GM23338 (cell line): ENCODE results near the gene AKAP13. TPM values are rescaled to one million over a fixed set of nuclear protein-coding genes. Genes with fewer than 3 reads are reported as not detected.

Source experiments
- ATAC-seq: fragments of 200-7000 bp; cut with Tn5 transposase; 3 replicates; pipeline ENCODE4 v1.9.1; 2020
- DNase-seq: peaks from one replicate; pipeline ENCODE4 v3.0.0-alpha.2; 2015; ENCODE audit warnings: low spot score
- H2AFZ ChIP-seq: fragments of 200-600 bp; sonication (generic); 2 replicates; pipeline ENCODE4 v1.8.0; 2016; ENCODE audit warnings: antibody characterized with exemption, mild to moderate bottlenecking, moderate library complexity
- H3F3A ChIP-seq: fragments of 200-600 bp; sonication (generic); replicated peaks from 2 replicates; pipeline ENCODE4 v1.8.0; 2017; ENCODE audit warnings: antibody characterized with exemption, mixed run types, low read depth
- H3K27ac ChIP-seq: fragments of 200-600 bp; sonication (generic); 2 replicates; pipeline ENCODE4 v1.6.1; 2016; ENCODE audit warnings: low read depth
- H3K27me3 ChIP-seq: fragments of 200-600 bp; sonication (generic); 2 replicates; pipeline ENCODE4 v1.8.0; 2016; ENCODE audit warnings: mild to moderate bottlenecking, mixed run types, moderate library complexity; ENCODE audit not compliant: insufficient read depth
- H3K36me3 ChIP-seq: fragments of 200-600 bp; sonication (generic); 2 replicates; pipeline ENCODE4 v1.8.0; 2016; ENCODE audit warnings: mild to moderate bottlenecking; ENCODE audit not compliant: insufficient read depth
- H3K4me1 ChIP-seq: fragments of 200-600 bp; sonication (generic); 2 replicates; pipeline ENCODE4 v1.8.0; 2016; ENCODE audit warnings: mild to moderate bottlenecking, moderate library complexity; ENCODE audit not compliant: insufficient read depth
- H3K4me2 ChIP-seq: fragments of 200-600 bp; sonication (generic); 2 replicates; pipeline ENCODE4 v1.7.1; 2017; ENCODE audit warnings: mixed run types
- H3K4me3 ChIP-seq: fragments of 200-600 bp; sonication (generic); 2 replicates; pipeline ENCODE4 v1.6.1; 2016; ENCODE audit warnings: mixed run types
- H3K79me2 ChIP-seq: fragments of 200-600 bp; sonication (generic); replicated peaks from 2 replicates; pipeline ENCODE4 v1.8.0; 2017; ENCODE audit warnings: mild to moderate bottlenecking; ENCODE audit not compliant: insufficient read depth
- H3K9me2 ChIP-seq: fragments of 200-600 bp; sonication (generic); 2 replicates; pipeline ENCODE4 v1.8.0; 2017; ENCODE audit not compliant: insufficient read depth
- H4K20me1 ChIP-seq: fragments of 200-600 bp; sonication (generic); replicated peaks from 2 replicates; pipeline ENCODE4 v1.8.0; 2017; ENCODE audit warnings: mild to moderate bottlenecking; ENCODE audit not compliant: insufficient read depth
- H3K27ac Mint-ChIP-seq: 2 replicates; pipeline ENCODE4 v1.8.0; 2020; ENCODE audit warnings: inconsistent platforms, mild to moderate bottlenecking, moderate library complexity, mixed read lengths
- H3K27me3 Mint-ChIP-seq: 3 replicates; pipeline ENCODE4 v1.8.0; 2022; ENCODE audit warnings: low read depth, mild to moderate bottlenecking, moderate library complexity, mixed read lengths, inconsistent platforms; ENCODE audit not compliant: insufficient read depth, poor library complexity
- H3K36me3 Mint-ChIP-seq: 3 replicates; pipeline ENCODE4 v1.8.0; 2021; ENCODE audit warnings: low read depth, mild to moderate bottlenecking, inconsistent platforms, moderate library complexity, mixed read lengths
- H3K4me1 Mint-ChIP-seq: 3 replicates; pipeline ENCODE4 v1.8.0; 2020; ENCODE audit warnings: mild to moderate bottlenecking, inconsistent platforms, mixed read lengths
- H3K4me3 Mint-ChIP-seq: 3 replicates; pipeline ENCODE4 v1.8.0; 2021; ENCODE audit warnings: moderate library complexity, mild to moderate bottlenecking, inconsistent platforms, mixed read lengths
- H3K9me3 Mint-ChIP-seq: 3 replicates; pipeline ENCODE4 v1.8.0; 2020; ENCODE audit warnings: moderate library complexity, mild to moderate bottlenecking, inconsistent platforms, mixed read lengths
- NANOG ChIP-seq: IDR thresholded peaks from 2 replicates; pipeline ENCODE4 v1.6.1; 2016; ENCODE audit warnings: antibody characterized with exemption, borderline replicate concordance
- STAT1 ChIP-seq: IDR thresholded peaks from one replicate; pipeline ENCODE4 v1.6.1; 2016; ENCODE audit warnings: antibody characterized with exemption; ENCODE audit not compliant: unreplicated experiment
- polyA plus RNA-seq: library from polyadenylated mRNA; unstranded; fragments of >200 nt; fragmentation: Nextera tagmentation; extraction: Ambion mirVana; gene quantifications from 2 replicates; pipeline ENCODE4 v1.2.1, GENCODE V29; 2016
- total RNA-seq: library from RNA; depleted of rRNA; stranded (reverse); fragments of >200 nt; shearing (Covaris generic); gene quantifications from 2 replicates; pipeline ENCODE4 v1.2.3, GENCODE V29; 2014
- TF ChIP-seq, protein P1 (sequence below): fragments of 250-450 bp; sonication (Bioruptor Pico); IDR thresholded peaks from 2 replicates; pipeline ENCODE4 v1.5.0; 2020; ENCODE audit warnings: mild to moderate bottlenecking, moderate library complexity

The AKAP13 gene
- total and polyA plus RNA-seq, 2 experiments from 2014 or later: 46.2 to 60.7 TPM

- TF ChIP-seq, protein P1, sequence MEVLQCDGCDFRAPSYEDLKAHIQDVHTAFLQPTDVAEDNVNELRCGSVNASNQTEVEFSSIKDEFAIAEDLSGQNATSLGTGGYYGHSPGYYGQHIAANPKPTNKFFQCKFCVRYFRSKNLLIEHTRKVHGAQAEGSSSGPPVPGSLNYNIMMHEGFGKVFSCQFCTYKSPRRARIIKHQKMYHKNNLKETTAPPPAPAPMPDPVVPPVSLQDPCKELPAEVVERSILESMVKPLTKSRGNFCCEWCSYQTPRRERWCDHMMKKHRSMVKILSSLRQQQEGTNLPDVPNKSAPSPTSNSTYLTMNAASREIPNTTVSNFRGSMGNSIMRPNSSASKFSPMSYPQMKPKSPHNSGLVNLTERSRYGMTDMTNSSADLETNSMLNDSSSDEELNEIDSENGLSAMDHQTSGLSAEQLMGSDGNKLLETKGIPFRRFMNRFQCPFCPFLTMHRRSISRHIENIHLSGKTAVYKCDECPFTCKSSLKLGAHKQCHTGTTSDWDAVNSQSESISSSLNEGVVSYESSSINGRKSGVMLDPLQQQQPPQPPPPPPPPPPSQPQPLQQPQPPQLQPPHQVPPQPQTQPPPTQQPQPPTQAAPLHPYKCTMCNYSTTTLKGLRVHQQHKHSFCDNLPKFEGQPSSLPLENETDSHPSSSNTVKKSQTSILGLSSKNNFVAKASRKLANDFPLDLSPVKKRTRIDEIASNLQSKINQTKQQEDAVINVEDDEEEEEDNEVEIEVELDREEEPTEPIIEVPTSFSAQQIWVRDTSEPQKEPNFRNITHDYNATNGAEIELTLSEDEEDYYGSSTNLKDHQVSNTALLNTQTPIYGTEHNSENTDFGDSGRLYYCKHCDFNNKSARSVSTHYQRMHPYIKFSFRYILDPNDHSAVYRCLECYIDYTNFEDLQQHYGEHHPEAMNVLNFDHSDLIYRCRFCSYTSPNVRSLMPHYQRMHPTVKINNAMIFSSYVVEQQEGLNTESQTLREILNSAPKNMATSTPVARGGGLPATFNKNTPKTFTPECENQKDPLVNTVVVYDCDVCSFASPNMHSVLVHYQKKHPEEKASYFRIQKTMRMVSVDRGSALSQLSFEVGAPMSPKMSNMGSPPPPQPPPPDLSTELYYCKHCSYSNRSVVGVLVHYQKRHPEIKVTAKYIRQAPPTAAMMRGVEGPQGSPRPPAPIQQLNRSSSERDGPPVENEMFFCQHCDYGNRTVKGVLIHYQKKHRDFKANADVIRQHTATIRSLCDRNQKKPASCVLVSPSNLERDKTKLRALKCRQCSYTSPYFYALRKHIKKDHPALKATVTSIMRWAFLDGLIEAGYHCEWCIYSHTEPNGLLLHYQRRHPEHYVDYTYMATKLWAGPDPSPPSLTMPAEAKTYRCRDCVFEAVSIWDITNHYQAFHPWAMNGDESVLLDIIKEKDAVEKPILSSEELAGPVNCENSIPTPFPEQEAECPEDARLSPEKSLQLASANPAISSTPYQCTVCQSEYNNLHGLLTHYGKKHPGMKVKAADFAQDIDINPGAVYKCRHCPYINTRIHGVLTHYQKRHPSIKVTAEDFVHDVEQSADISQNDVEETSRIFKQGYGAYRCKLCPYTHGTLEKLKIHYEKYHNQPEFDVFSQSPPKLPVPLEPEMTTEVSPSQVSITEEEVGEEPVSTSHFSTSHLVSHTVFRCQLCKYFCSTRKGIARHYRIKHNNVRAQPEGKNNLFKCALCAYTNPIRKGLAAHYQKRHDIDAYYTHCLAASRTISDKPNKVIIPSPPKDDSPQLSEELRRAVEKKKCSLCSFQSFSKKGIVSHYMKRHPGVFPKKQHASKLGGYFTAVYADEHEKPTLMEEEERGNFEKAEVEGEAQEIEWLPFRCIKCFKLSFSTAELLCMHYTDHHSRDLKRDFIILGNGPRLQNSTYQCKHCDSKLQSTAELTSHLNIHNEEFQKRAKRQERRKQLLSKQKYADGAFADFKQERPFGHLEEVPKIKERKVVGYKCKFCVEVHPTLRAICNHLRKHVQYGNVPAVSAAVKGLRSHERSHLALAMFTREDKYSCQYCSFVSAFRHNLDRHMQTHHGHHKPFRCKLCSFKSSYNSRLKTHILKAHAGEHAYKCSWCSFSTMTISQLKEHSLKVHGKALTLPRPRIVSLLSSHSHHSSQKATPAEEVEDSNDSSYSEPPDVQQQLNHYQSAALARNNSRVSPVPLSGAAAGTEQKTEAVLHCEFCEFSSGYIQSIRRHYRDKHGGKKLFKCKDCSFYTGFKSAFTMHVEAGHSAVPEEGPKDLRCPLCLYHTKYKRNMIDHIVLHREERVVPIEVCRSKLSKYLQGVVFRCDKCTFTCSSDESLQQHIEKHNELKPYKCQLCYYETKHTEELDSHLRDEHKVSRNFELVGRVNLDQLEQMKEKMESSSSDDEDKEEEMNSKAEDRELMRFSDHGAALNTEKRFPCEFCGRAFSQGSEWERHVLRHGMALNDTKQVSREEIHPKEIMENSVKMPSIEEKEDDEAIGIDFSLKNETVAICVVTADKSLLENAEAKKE (CRISPR knock-in tag): no peak
- TF ChIP-seq STAT1: no peak
Measured at GRCh38 chr15:85773970-85774369, 393.6 kb downstream of the AKAP13 start (continued).

DNA sequence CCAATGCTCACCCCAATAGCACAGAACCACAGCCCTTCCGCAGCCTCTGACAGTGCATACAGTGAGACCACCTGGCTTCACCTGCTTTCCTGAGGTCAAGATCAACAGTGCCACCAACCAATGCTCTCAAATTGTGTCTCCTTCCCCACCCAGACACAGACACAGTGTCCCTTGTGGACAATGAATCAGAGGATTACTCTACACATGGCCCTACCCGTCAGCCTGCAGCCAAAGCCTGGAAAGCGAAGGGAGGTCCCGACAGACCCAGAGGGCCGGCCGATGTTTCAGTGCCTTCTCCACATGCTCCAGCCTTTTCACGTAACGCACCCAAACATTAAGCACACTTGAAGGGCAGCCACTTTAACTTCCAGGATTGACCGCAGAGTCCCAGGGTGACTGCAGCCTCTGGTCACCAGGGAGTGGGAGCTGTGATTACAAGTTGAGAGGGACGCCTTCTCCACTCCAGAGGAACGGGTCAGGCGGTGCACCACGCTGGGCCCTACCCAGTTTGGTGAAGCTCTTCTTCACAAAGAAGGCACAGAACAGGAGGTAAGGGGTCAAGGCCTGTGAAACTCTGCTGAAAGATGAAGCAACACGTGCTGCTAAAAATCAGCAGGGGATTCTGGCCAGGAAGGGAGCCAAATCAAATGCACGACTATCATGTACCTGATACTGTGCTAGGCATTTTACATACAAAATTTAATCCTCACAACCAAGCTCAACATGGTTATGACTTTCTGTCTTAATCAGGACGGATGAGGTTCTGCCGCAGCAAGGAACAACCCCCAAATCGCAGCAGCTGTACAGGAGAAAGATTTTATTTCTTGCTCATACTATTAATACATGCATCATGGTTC lies 397.1 kb downstream of the AKAP13 start:
- no peak overlapping the region for H3K27ac ChIP-seq
- no peak overlapping the region for H2AFZ ChIP-seq
- H3K4me3 Mint-ChIP-seq: no peak overlapping the region
- no peak for DNase-seq
- no peak overlapping the region for H3K4me3 ChIP-seq
- peaks cover 56% of the 10 kb centered on the region for H4K20me1 ChIP-seq
- no peak overlapping the region for H3K4me2 ChIP-seq
- H3K9me3 Mint-ChIP-seq: no peaks in the 10 kb centered on the region
- H3K36me3 ChIP-seq: no peaks in the 10 kb centered on the region
- H3F3A ChIP-seq: no peaks in the 10 kb centered on the region
- TF ChIP-seq NANOG: no peak
- H3K4me1 ChIP-seq: no peaks in the 10 kb centered on the region; the same call in 1 of the 2 replicates
- H3K27me3 ChIP-seq: no peaks in the 10 kb centered on the region
- H3K9me2 ChIP-seq: no peaks in the 10 kb centered on the region
- peaks cover 100% of the 10 kb centered on the region for H3K79me2 ChIP-seq
- peaks cover 43% of the 10 kb centered on the region for H3K4me1 Mint-ChIP-seq
- ATAC-seq: no peak
- H3K27ac Mint-ChIP-seq: peak overlapping the region; percentile 18; the same call in 1 of the 2 replicates
- peaks cover 9% of the 10 kb centered on the region for H3K27me3 Mint-ChIP-seq
- no peaks in the 10 kb centered on the region; the same call in 2 of the 3 replicates for H3K36me3 Mint-ChIP-seq
